Neural cell (in vitro differentiated cells): ENCODE results near the gene BUD23.

ENCODE experiments used
- CTCF ChIP-seq: fragments of 450-650 bp; IDR thresholded peaks from 2 replicates; pipeline ENCODE4 v1.5.1; 2014; ENCODE audit warnings: antibody characterized with exemption, mild to moderate bottlenecking, moderate library complexity; ENCODE audit not compliant: poor library complexity, severe bottlenecking
- EP300 ChIP-seq: fragments of 450-650 bp; conservative IDR thresholded peaks from 2 replicates; pipeline ENCODE4 v1.6.1; 2014; ENCODE audit warnings: antibody characterized with exemption, mild to moderate bottlenecking, moderate library complexity; ENCODE audit not compliant: poor library complexity, severe bottlenecking
- EZH2 ChIP-seq: fragments of 200-600, 300-800 bp; shearing (Covaris generic), sonication (generic); IDR thresholded peaks from 2 replicates; pipeline ENCODE4 v1.6.1; 2014; ENCODE audit warnings: antibody characterized with exemption, low read length, borderline replicate concordance, mild to moderate bottlenecking; ENCODE audit not compliant: insufficient read depth, poor library complexity, severe bottlenecking
- POLR2AphosphoS5 ChIP-seq: IDR thresholded peaks from 2 replicates; pipeline ENCODE4 v1.6.1; 2012
- SMC3 ChIP-seq: fragments of 450-650 bp; conservative IDR thresholded peaks from 2 replicates; pipeline ENCODE4 v1.6.1; 2014; ENCODE audit warnings: antibody characterized with exemption, mild to moderate bottlenecking, moderate library complexity; ENCODE audit not compliant: poor library complexity
- TF ChIP-seq, protein P1 (sequence below): IDR thresholded peaks from 2 replicates; pipeline ENCODE4 v1.6.1; 2012; ENCODE audit warnings: borderline replicate concordance

DNA sequence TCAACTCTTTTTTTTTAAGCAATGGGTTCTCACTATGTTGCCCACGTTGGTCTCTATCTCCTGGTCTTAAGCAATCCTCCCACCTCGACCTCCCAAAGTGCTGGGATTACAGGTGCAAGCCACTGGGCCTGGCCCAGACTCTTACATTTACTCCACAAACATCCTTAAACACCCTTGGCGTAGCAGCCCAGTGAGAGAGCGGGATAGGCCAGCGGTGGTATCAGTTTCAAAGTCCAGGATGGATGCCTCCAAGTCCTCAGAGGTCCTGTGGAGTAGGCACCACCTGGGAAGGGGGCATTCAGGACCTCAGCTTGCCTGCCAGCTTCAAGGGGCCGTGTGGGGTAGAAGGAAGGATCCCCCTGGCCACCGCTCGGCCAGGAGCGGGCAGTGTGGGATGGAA, 33.8 kb upstream of the BUD23 start:
- no peak for TF ChIP-seq CTCF
- TF ChIP-seq POLR2AphosphoS5 = no peak
- TF ChIP-seq EZH2 = no peak
- no peak for TF ChIP-seq EP300
- TF ChIP-seq, protein P1, sequence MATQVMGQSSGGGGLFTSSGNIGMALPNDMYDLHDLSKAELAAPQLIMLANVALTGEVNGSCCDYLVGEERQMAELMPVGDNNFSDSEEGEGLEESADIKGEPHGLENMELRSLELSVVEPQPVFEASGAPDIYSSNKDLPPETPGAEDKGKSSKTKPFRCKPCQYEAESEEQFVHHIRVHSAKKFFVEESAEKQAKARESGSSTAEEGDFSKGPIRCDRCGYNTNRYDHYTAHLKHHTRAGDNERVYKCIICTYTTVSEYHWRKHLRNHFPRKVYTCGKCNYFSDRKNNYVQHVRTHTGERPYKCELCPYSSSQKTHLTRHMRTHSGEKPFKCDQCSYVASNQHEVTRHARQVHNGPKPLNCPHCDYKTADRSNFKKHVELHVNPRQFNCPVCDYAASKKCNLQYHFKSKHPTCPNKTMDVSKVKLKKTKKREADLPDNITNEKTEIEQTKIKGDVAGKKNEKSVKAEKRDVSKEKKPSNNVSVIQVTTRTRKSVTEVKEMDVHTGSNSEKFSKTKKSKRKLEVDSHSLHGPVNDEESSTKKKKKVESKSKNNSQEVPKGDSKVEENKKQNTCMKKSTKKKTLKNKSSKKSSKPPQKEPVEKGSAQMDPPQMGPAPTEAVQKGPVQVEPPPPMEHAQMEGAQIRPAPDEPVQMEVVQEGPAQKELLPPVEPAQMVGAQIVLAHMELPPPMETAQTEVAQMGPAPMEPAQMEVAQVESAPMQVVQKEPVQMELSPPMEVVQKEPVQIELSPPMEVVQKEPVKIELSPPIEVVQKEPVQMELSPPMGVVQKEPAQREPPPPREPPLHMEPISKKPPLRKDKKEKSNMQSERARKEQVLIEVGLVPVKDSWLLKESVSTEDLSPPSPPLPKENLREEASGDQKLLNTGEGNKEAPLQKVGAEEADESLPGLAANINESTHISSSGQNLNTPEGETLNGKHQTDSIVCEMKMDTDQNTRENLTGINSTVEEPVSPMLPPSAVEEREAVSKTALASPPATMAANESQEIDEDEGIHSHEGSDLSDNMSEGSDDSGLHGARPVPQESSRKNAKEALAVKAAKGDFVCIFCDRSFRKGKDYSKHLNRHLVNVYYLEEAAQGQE = no peak
- no peak for TF ChIP-seq SMC3
